Stimulated activated naive B cell treated with anti-CD40 and anti-IgM and Interleukin-4, amounts not matched to agents 10 μg/mL and 1 μg/mL and 100 μg/mL, for 72 hours (primary cell): Measurements from ENCODE around the gene AK8.

ENCODE experiments used
- ATAC-seq, 2 donors: fragments of 150-1000 bp; cut with Tn5 transposase; replicated peaks; 2 replicates each; pipeline ENCODE4 v1.10.0; 2021; ENCODE audit warnings: moderate library complexity in 1 of 2
- DNase-seq: peaks from one replicate; pipeline ENCODE4 v3.0.0; 2021
- H3K27ac Mint-ChIP-seq: one replicate; pipeline ENCODE4 v1.8.0; 2022; ENCODE audit warnings: mild to moderate bottlenecking, mixed read lengths
- H3K27me3 Mint-ChIP-seq, 2 donors: one replicate each; pipeline ENCODE4 v1.8.0; 2022; ENCODE audit warnings: mixed read lengths in 2 of 2
- H3K36me3 Mint-ChIP-seq, 2 donors: one replicate each; pipeline ENCODE4 v1.8.0; 2022; ENCODE audit warnings: mixed read lengths in 2 of 2, mild to moderate bottlenecking in 1 of 2
- H3K4me1 Mint-ChIP-seq, 2 donors: one replicate each; pipeline ENCODE4 v1.8.0; 2022; ENCODE audit warnings: mixed read lengths in 2 of 2, mild to moderate bottlenecking in 1 of 2
- H3K4me3 Mint-ChIP-seq, 2 donors: one replicate each; pipeline ENCODE4 v1.8.0; 2022; ENCODE audit warnings: mild to moderate bottlenecking in 2 of 2, mixed read lengths in 2 of 2, moderate library complexity in 1 of 2
- H3K9me3 Mint-ChIP-seq, 2 donors: one replicate each; pipeline ENCODE4 v1.8.0; 2022; ENCODE audit warnings: mixed read lengths in 2 of 2, mild to moderate bottlenecking in 1 of 2

Gene AK8

GRCh38 chr9:132880324-132880661, 2.2 kb upstream of the AK8 start:
- Mint-ChIP-seq H3K27me3 (no peaks in the 10 kb centered on the region), H3K9me3 (no peaks in the 10 kb centered on the region), H3K4me3 (no peak overlapping the region), H3K4me1 (peaks cover 23 to 48% of the 10 kb centered on the region in 2 donors), H3K27ac (no peak overlapping the region), H3K36me3 (no peaks in the 10 kb centered on the region)
- DNase-seq = no peak
- no peak for ATAC-seq

- DNase-seq = no peak
- Mint-ChIP-seq H3K36me3 (no peaks in the 10 kb centered on the region), H3K4me1 (peaks cover 23 to 48% of the 10 kb centered on the region in 2 donors), H3K27ac (peak overlapping the region; percentile 80), H3K9me3 (no peaks in the 10 kb centered on the region), H3K4me3 (peak overlapping the region; percentile 84), H3K27me3 (no peaks in the 10 kb centered on the region)
- ATAC-seq = no peak
Measured at GRCh38 chr9:132879457-132880323, 1.6 kb upstream of the AK8 start.

GRCh38 chr9:132878695-132879456, 792 bp upstream of the AK8 start, which contains the start of gene SPACA9:
TSS of gene SPACA9 (plus strand) at chr9:132878898. CDS start at chr9:132883948, 5,050 bp downstream.
- Mint-ChIP-seq H3K4me1 (peaks cover 21 to 43% of the 10 kb centered on the region in 2 donors), H3K36me3 (no peaks in the 10 kb centered on the region), H3K27me3 (no peaks in the 10 kb centered on the region), H3K9me3 (no peaks in the 10 kb centered on the region), H3K27ac (peak within 1 kb of the TSS; percentile 80), H3K4me3 (peak within 1 kb of the TSS; percentile 84)
- DNase-seq = no peak
- ATAC-seq = peak; percentile 57 to 63

GRCh38 chr9:132877458-132877823, 643 bp downstream of the AK8 start:
- no peak for ATAC-seq

GRCh38 chr9:132876849-132877248, 1.2 kb downstream of the AK8 start:
- Mint-ChIP-seq H3K27ac (no peak overlapping the region), H3K4me1 (peaks cover 17 to 31% of the 10 kb centered on the region in 2 donors), H3K36me3 (no peaks in the 10 kb centered on the region), H3K9me3 (no peaks in the 10 kb centered on the region), H3K4me3 (peak overlapping the region; percentile 84), H3K27me3 (no peaks in the 10 kb centered on the region)
- no peak for DNase-seq
- ATAC-seq = no peak

More at GRCh38 chr9:132877458-132877823, 643 bp downstream of the AK8 start:
- H3K36me3 Mint-ChIP-seq = no peaks in the 10 kb centered on the region
- peaks cover 19 to 37% of the 10 kb centered on the region in 2 donors for H3K4me1 Mint-ChIP-seq
- DNase-seq = no peak
- H3K9me3 Mint-ChIP-seq = no peaks in the 10 kb centered on the region
- no peaks in the 10 kb centered on the region for H3K27me3 Mint-ChIP-seq
- peak overlapping the region; percentile 84 for H3K4me3 Mint-ChIP-seq
- H3K27ac Mint-ChIP-seq = peak overlapping the region; percentile 84

GRCh38 chr9:132875159-132875558, 2.9 kb downstream of the AK8 start:
- Mint-ChIP-seq H3K36me3 (no peaks in the 10 kb centered on the region), H3K9me3 (no peaks in the 10 kb centered on the region), H3K27me3 (no peaks in the 10 kb centered on the region), H3K4me3 (no peak overlapping the region), H3K27ac (no peak overlapping the region), H3K4me1 (peaks cover 14 to 26% of the 10 kb centered on the region in 2 donors)
- ATAC-seq = no peak
- no peak for DNase-seq

GRCh38 chr9:132873403-132873802, 4.7 kb downstream of the AK8 start:
- H3K9me3 Mint-ChIP-seq = no peaks in the 10 kb centered on the region
- no peaks in the 10 kb centered on the region for H3K27me3 Mint-ChIP-seq
- DNase-seq (no peak), ATAC-seq (no peak)
- no peaks in the 10 kb centered on the region for H3K36me3 Mint-ChIP-seq
- H3K27ac Mint-ChIP-seq = peak overlapping the region; percentile 14
- peak overlapping the region in 1 of 2 donors; percentile 22 for H3K4me3 Mint-ChIP-seq
- H3K4me1 Mint-ChIP-seq = peaks cover 5 to 10% of the 10 kb centered on the region in 2 donors

- no peak for ATAC-seq
- Mint-ChIP-seq H3K36me3 (no peaks in the 10 kb centered on the region), H3K4me3 (no peak overlapping the region), H3K27me3 (no peaks in the 10 kb centered on the region), H3K9me3 (no peaks in the 10 kb centered on the region), H3K4me1 (peaks cover 2 to 5% of the 10 kb centered on the region in 2 donors), H3K27ac (no peak overlapping the region)
- DNase-seq = no peak
Measured at GRCh38 chr9:132869266-132869665, 8.8 kb downstream of the AK8 start.

GRCh38 chr9:132866898-132867297, 11.2 kb downstream of the AK8 start:
- H3K27me3 Mint-ChIP-seq = no peaks in the 10 kb centered on the region
- no peaks in the 10 kb centered on the region for H3K9me3 Mint-ChIP-seq
- H3K4me3 Mint-ChIP-seq = no peak overlapping the region
- H3K4me1 Mint-ChIP-seq = no peaks in the 10 kb centered on the region
- H3K36me3 Mint-ChIP-seq = no peaks in the 10 kb centered on the region
- no peak for DNase-seq
- no peak overlapping the region for H3K27ac Mint-ChIP-seq
- ATAC-seq = no peak

GRCh38 chr9:132864691-132865090, 13.4 kb downstream of the AK8 start:
- no peaks in the 10 kb centered on the region for H3K4me1 Mint-ChIP-seq
- DNase-seq (no peak), ATAC-seq (no peak)
- H3K9me3 Mint-ChIP-seq = no peaks in the 10 kb centered on the region
- H3K27ac Mint-ChIP-seq = no peak overlapping the region
- no peaks in the 10 kb centered on the region for H3K36me3 Mint-ChIP-seq
- no peaks in the 10 kb centered on the region for H3K27me3 Mint-ChIP-seq
- no peak overlapping the region for H3K4me3 Mint-ChIP-seq

GRCh38 chr9:132864277-132864676, 13.8 kb downstream of the AK8 start:
- DNase-seq (no peak), ATAC-seq (no peak)
- Mint-ChIP-seq H3K36me3 (no peaks in the 10 kb centered on the region), H3K27me3 (no peaks in the 10 kb centered on the region), H3K4me3 (no peak overlapping the region), H3K4me1 (no peaks in the 10 kb centered on the region), H3K27ac (no peak overlapping the region), H3K9me3 (no peaks in the 10 kb centered on the region)

- Mint-ChIP-seq H3K4me3 (no peak overlapping the region), H3K27ac (no peak overlapping the region), H3K27me3 (peaks cover 7% of the 10 kb centered on the region in 2 donors), H3K9me3 (no peaks in the 10 kb centered on the region), H3K36me3 (no peaks in the 10 kb centered on the region), H3K4me1 (no peaks in the 10 kb centered on the region)
- DNase-seq (no peak), ATAC-seq (no peak)
Measured at GRCh38 chr9:132863096-132863495, 15.0 kb downstream of the AK8 start.

- Mint-ChIP-seq H3K27me3 (peaks cover 7% of the 10 kb centered on the region in 2 donors), H3K9me3 (no peaks in the 10 kb centered on the region), H3K4me3 (no peak overlapping the region), H3K4me1 (no peaks in the 10 kb centered on the region), H3K27ac (no peak overlapping the region), H3K36me3 (no peaks in the 10 kb centered on the region)
- no peak for DNase-seq
- ATAC-seq = no peak
Measured at GRCh38 chr9:132862533-132862932, 15.6 kb downstream of the AK8 start.

GRCh38 chr9:132861666-132862065, 16.4 kb downstream of the AK8 start:
- no peaks in the 10 kb centered on the region for H3K36me3 Mint-ChIP-seq
- H3K9me3 Mint-ChIP-seq = no peaks in the 10 kb centered on the region
- H3K4me3 Mint-ChIP-seq = no peak overlapping the region
- no peak for ATAC-seq
- H3K27me3 Mint-ChIP-seq = peaks cover 7% of the 10 kb centered on the region in 2 donors
- no peak for DNase-seq
- H3K4me1 Mint-ChIP-seq = no peaks in the 10 kb centered on the region
- H3K27ac Mint-ChIP-seq = no peak overlapping the region

- no peak overlapping the region for H3K27ac Mint-ChIP-seq
- no peaks in the 10 kb centered on the region for H3K36me3 Mint-ChIP-seq
- no peak overlapping the region for H3K4me3 Mint-ChIP-seq
- H3K4me1 Mint-ChIP-seq = peaks cover 10 to 12% of the 10 kb centered on the region in 2 donors
- no peaks in the 10 kb centered on the region for H3K9me3 Mint-ChIP-seq
- no peak for DNase-seq
- no peak for ATAC-seq
- peaks cover 7% of the 10 kb centered on the region in 2 donors for H3K27me3 Mint-ChIP-seq
Measured at GRCh38 chr9:132858751-132859150, 19.3 kb downstream of the AK8 start.
